Left cardiac atrium (tissue), 4 donors: ENCODE results near the gene MAPK8IP2. TPM values are rescaled to one million over a fixed set of nuclear protein-coding genes. Genes with fewer than 3 reads are reported as not detected.
"Not testable (repeated sequence)": the region's sequence is repeated elsewhere in the genome, so short reads cannot be mapped to it uniquely, and the experiment has no call there.

Experiments
- ATAC-seq, 2 donors: fragments of 200-7000 bp; cut with Tn5 transposase; one replicate each; pipeline ENCODE4 v1.9.1; 2020; ENCODE audit warnings: mild to moderate bottlenecking in 2 of 2, moderate library complexity in 2 of 2
- DNase-seq: peaks from one replicate; pipeline ENCODE4 v3.0.0-alpha.2; 2020
- intact Hi-C, 2 donors: fragments of 100-400 bp; cut with DNase I; formaldehyde crosslinking; loops; one replicate each; pipeline versions ENCODE4 v1.14.1 to v1.15.1; 2022 to 2023
- total RNA-seq, 2 donors: library from RNA; stranded (reverse); fragmentation: NEBNext Ultra II Directional; extraction: Animal tissue kit (Norgen Biotek cat#: 25700); gene quantifications; one replicate each; pipeline ENCODE4 v1.2.1, GENCODE V29; 2021
- donor health status: DM: no; HTN: yes; CAD: no.
- donor health status: DM: no; HTN: yes; CAD: no; lungs with severe emphysema.
- donor health status: DM: yes; HTN: yes; CAD: no.
- donor health status: Dilated cardiomyopathy.

The MAPK8IP2 gene
- total RNA-seq, 2 donors from 2014 or later: 0.42 to 1.1 TPM

GRCh38 chr22:50608058-50608840 lies 7.7 kb downstream of the MAPK8IP2 start:
- ATAC-seq, DNase-seq, intact Hi-C loops: not testable (repeated sequence)

GRCh38 chr22:50608996-50609395 lies 8.4 kb downstream of the MAPK8IP2 start:
- ATAC-seq (no peak), DNase-seq (no peak)
- intact Hi-C loops: no loop called here

- ATAC-seq (no peak), DNase-seq (no peak)
- intact Hi-C loops: no loop called here
Measured at GRCh38 chr22:50609599-50609998, 9.0 kb downstream of the MAPK8IP2 start.

GRCh38 chr22:50610041-50610451 lies 9.5 kb downstream of the MAPK8IP2 start:
- DNase-seq (no peak), ATAC-seq (no peak)
- intact Hi-C loops: loop anchor here in 1 of 2 donors (10.0 kb wide), 1 partner anchor 65 kb away; the partner anchor contains the start of gene KLHDC7B

GRCh38 chr22:50610581-50610980 lies 10.0 kb downstream of the MAPK8IP2 start:
- intact Hi-C loops: loop anchor here in 1 of 2 donors (10.0 kb wide), 1 partner anchor 66 kb away; the partner anchor contains the start of gene KLHDC7B
- ATAC-seq: no peak
- no peak for DNase-seq

- DNase-seq (no peak), ATAC-seq (no peak)
- intact Hi-C loops: loop anchor here in 1 of 2 donors (10.0 kb wide), 1 partner anchor 67 kb away; the partner anchor contains the start of gene KLHDC7B
Measured at GRCh38 chr22:50611341-50612060, 10.9 kb downstream of the MAPK8IP2 start.

- DNase-seq (no peak), ATAC-seq (no peak)
- intact Hi-C loops: loop anchor here in 1 of 2 donors (10.0 kb wide), 1 partner anchor 67 kb away; the partner anchor contains the start of gene KLHDC7B
Measured at GRCh38 chr22:50612168-50612527, 11.6 kb downstream of the MAPK8IP2 start.

GRCh38 chr22:50612528-50613221 lies 12.1 kb downstream of the MAPK8IP2 start:
- DNase-seq (no peak), ATAC-seq (peak; percentile 36 to 56)
- intact Hi-C loops: loop anchor here in 1 of 2 donors (10.0 kb wide), 1 partner anchor 68 kb away; the partner anchor contains the start of gene KLHDC7B

- intact Hi-C loops: loop anchor here in 1 of 2 donors (10.0 kb wide), 1 partner anchor 69 kb away; the partner anchor contains the start of gene KLHDC7B
- DNase-seq (no peak), ATAC-seq (peak; percentile 54 to 84)
Measured at GRCh38 chr22:50613291-50613981, 12.8 kb downstream of the MAPK8IP2 start.

- not testable (repeated sequence) for ATAC-seq
Measured at GRCh38 chr22:50614296-50614695, 13.7 kb downstream of the MAPK8IP2 start.

GRCh38 chr22:50620593-50621355 lies 20.2 kb downstream of the MAPK8IP2 start:
- intact Hi-C loops: loop anchor here in 1 of 2 donors (5.0 kb wide), 1 partner anchor 38 kb away; the partner anchor contains the start of gene CHKB
- DNase-seq (peak; percentile 86), ATAC-seq (peak; percentile 83 to 84)

More at GRCh38 chr22:50614296-50614695, 13.7 kb downstream of the MAPK8IP2 start:
- intact Hi-C loops: loop anchor here in 1 of 2 donors (10.0 kb wide), 1 partner anchor 69 kb away; the partner anchor contains the start of gene KLHDC7B
- DNase-seq: not testable (repeated sequence)

- intact Hi-C loops: loop anchor here in 1 of 2 donors (5.0 kb wide), 1 partner anchor 39 kb away; the partner anchor contains the start of gene CHKB
- ATAC-seq (peak in 1 of 2 donors; percentile 37), DNase-seq (no peak)
Measured at GRCh38 chr22:50621356-50621880, 20.8 kb downstream of the MAPK8IP2 start.

GRCh38 chr22:50621948-50622722 lies 21.5 kb downstream of the MAPK8IP2 start:
- DNase-seq: no peak
- intact Hi-C loops: loop anchor here in 1 of 2 donors (5.0 kb wide), 1 partner anchor 40 kb away; the partner anchor contains the start of gene CHKB
- no peak for ATAC-seq

- intact Hi-C loops: loop anchor here in 1 of 2 donors (5.0 kb wide), 1 partner anchor 41 kb away; the partner anchor contains the start of gene CHKB
- DNase-seq (no peak), ATAC-seq (no peak)
Measured at GRCh38 chr22:50622723-50623327, 22.2 kb downstream of the MAPK8IP2 start.

GRCh38 chr22:50624347-50625130 lies 23.9 kb downstream of the MAPK8IP2 start:
- ATAC-seq: no peak
- intact Hi-C loops: loop anchor here in 1 of 2 donors (5.0 kb wide), 1 partner anchor 42 kb away; the partner anchor contains the start of gene CHKB

More at GRCh38 chr22:50624347-50625130, 23.9 kb downstream of the MAPK8IP2 start:
- DNase-seq: no peak
